NCI-H2107 treated with DMSO at 0.1 percent for 48 hours (cell line): ENCODE results near the gene CCDC78.

Source experiments
- DNase-seq: peaks from one replicate; lab custom pipeline; 2025; ENCODE audit not compliant: unreplicated experiment; lab: John Stamatoyannopoulos, UW

CCDC78 gene

GRCh38 chr16:726438-727290 lies at the start of gene CCDC78, which contains the start of gene HAGHL:
Gene CCDC78, minus strand, starts transcription at chr16:726443. Its CDS starts 76 bp downstream, at chr16:726367.
Gene HAGHL, plus strand, starts transcription at chr16:727106. Its CDS starts 404 bp downstream, at chr16:727510.
- no peak for DNase-seq

GRCh38 chr16:775236-775796 lies 49.1 kb upstream of the CCDC78 start:
- DNase-seq: no peak

- DNase-seq: no peak
These were observed 48.1 kb upstream of the CCDC78 start for GRCh38 chr16:774086-775001.

- DNase-seq: no peak
These were observed 46.7 kb upstream of the CCDC78 start for GRCh38 chr16:772959-773358.

GRCh38 chr16:770411-770810 lies 44.2 kb upstream of the CCDC78 start:
- no peak for DNase-seq

- DNase-seq: no peak
These were observed 43.7 kb upstream of the CCDC78 start for GRCh38 chr16:769934-770333.

- no peak for DNase-seq
These were observed 43.0 kb upstream of the CCDC78 start for GRCh38 chr16:769184-769784.

- no peak for DNase-seq
These were observed 42.2 kb upstream of the CCDC78 start for GRCh38 chr16:768428-768827.

GRCh38 chr16:767743-768235 lies 41.5 kb upstream of the CCDC78 start:
- no peak for DNase-seq

- DNase-seq: no peak
These were observed 40.8 kb upstream of the CCDC78 start for GRCh38 chr16:766820-767640.

GRCh38 chr16:766008-766819 lies 40.0 kb upstream of the CCDC78 start:
- DNase-seq: no peak

GRCh38 chr16:765488-765865 lies 39.2 kb upstream of the CCDC78 start:
- no peak for DNase-seq

GRCh38 chr16:764848-765487 lies 38.7 kb upstream of the CCDC78 start:
- no peak for DNase-seq

- DNase-seq: no peak
These were observed 38.0 kb upstream of the CCDC78 start for GRCh38 chr16:764184-764750.

- no peak for DNase-seq
These were observed 37.3 kb upstream of the CCDC78 start for GRCh38 chr16:763369-764183.

- DNase-seq: no peak
These were observed 36.5 kb upstream of the CCDC78 start for GRCh38 chr16:762595-763268.
